Mesenchymal stem cell (in vitro differentiated cells and primary cell): ENCODE results near the gene ASB10.

Experiments used
- DNase-seq: peaks from one replicate; pipeline ENCODE4 v3.0.0-alpha.2; 2013
- H2AFZ ChIP-seq: one replicate; pipeline ENCODE4 v1.6.1; 2013; ENCODE audit warnings: low read depth, mild to moderate bottlenecking, control low read depth, inconsistent platforms, low read length, moderate library complexity
- H2AK5ac ChIP-seq: 2 replicates; pipeline ENCODE4 v1.6.1; 2013; ENCODE audit warnings: low read length, moderate library complexity, mild to moderate bottlenecking, inconsistent platforms; ENCODE audit not compliant: severe bottlenecking
- H2BK120ac ChIP-seq: one replicate; pipeline ENCODE4 v1.6.1; 2013; ENCODE audit warnings: low read depth, mild to moderate bottlenecking, inconsistent platforms, low read length, moderate library complexity
- H2BK12ac ChIP-seq, 2 experiments: one replicate each; pipeline ENCODE4 v1.6.1; 2013; ENCODE audit warnings: inconsistent platforms in 2 of 2, low read length in 2 of 2, mild to moderate bottlenecking in 2 of 2, moderate library complexity in 2 of 2, control low read depth in 1 of 2
- H2BK15ac ChIP-seq: one replicate; pipeline ENCODE4 v1.6.1; 2013; ENCODE audit warnings: mild to moderate bottlenecking, low read depth, inconsistent platforms; ENCODE audit not compliant: poor library complexity, severe bottlenecking
- H2BK5ac ChIP-seq: 2 replicates; pipeline ENCODE4 v1.6.1; 2013; ENCODE audit warnings: low read depth, mild to moderate bottlenecking, low read length, control low read depth, inconsistent platforms; ENCODE audit not compliant: poor library complexity, severe bottlenecking
- H3K14ac ChIP-seq, 2 experiments: one replicate each; pipeline ENCODE4 v1.6.1; 2013; ENCODE audit warnings: inconsistent platforms in 2 of 2, low read length in 2 of 2, control low read depth in 1 of 2, mild to moderate bottlenecking in 1 of 2, moderate library complexity in 1 of 2
- H3K18ac ChIP-seq, 2 experiments: one replicate each; pipeline ENCODE4 v1.6.1; 2013; ENCODE audit warnings: inconsistent platforms in 2 of 2, low read length in 2 of 2, control low read depth in 1 of 2, low read depth in 1 of 2, mild to moderate bottlenecking in 1 of 2
- H3K23ac ChIP-seq, 2 experiments: one replicate each; pipeline ENCODE4 v1.6.1; 2013; ENCODE audit warnings: inconsistent platforms in 2 of 2, low read length in 2 of 2, mild to moderate bottlenecking in 2 of 2, moderate library complexity in 2 of 2, control low read depth in 1 of 2
- H3K27ac ChIP-seq: 2 replicates; pipeline ENCODE4 v1.5.1; 2013; ENCODE audit warnings: mild to moderate bottlenecking, moderate library complexity, low read length, control low read depth, inconsistent platforms; ENCODE audit not compliant: poor library complexity, severe bottlenecking
- H3K27me3 ChIP-seq, 2 experiments: 2 replicates each; pipeline versions ENCODE4 v1.6.1 to v1.7.0; 2013; ENCODE audit warnings: low read length in 2 of 2, mild to moderate bottlenecking in 2 of 2, moderate library complexity in 2 of 2, control low read depth in 1 of 2, inconsistent platforms in 1 of 2; ENCODE audit not compliant: control insufficient read depth in 1 of 2, insufficient read depth in 1 of 2
- H3K36me3 ChIP-seq, 2 experiments: 2 replicates each; pipeline versions ENCODE4 v1.6.1 to v1.7.0; 2013; ENCODE audit warnings: low read length in 2 of 2, control low read depth in 1 of 2, inconsistent platforms in 1 of 2, low read depth in 1 of 2, mild to moderate bottlenecking in 1 of 2; ENCODE audit not compliant: insufficient read depth in 2 of 2, control insufficient read depth in 1 of 2
- H3K4ac ChIP-seq, 2 experiments: one replicate each; pipeline ENCODE4 v1.6.1; 2013; ENCODE audit warnings: inconsistent platforms in 2 of 2, low read length in 2 of 2, mild to moderate bottlenecking in 2 of 2, moderate library complexity in 2 of 2, control low read depth in 1 of 2, low read depth in 1 of 2
- H3K4me1 ChIP-seq: 2 replicates; pipeline ENCODE4 v1.6.1; 2013; ENCODE audit warnings: low read depth, low read length, control low read depth; ENCODE audit not compliant: control insufficient read depth, insufficient read depth
- H3K4me2 ChIP-seq: 2 replicates; pipeline ENCODE4 v1.6.1; 2013; ENCODE audit warnings: low read length, mild to moderate bottlenecking, inconsistent platforms; ENCODE audit not compliant: poor library complexity, severe bottlenecking
- H3K4me3 ChIP-seq, 2 experiments: 2 replicates each; pipeline versions ENCODE4 v1.5.1 to v1.7.0; 2013; ENCODE audit warnings: low read length in 2 of 2, mild to moderate bottlenecking in 2 of 2, control low read depth in 1 of 2, low read depth in 1 of 2; ENCODE audit not compliant: insufficient read depth in 1 of 2
- H3K79me1 ChIP-seq: replicated peaks from 2 replicates; pipeline ENCODE4 v1.6.1; 2013; ENCODE audit warnings: mild to moderate bottlenecking, control low read depth, low read length, inconsistent platforms; ENCODE audit not compliant: poor library complexity, severe bottlenecking
- H3K9ac ChIP-seq: 2 replicates; pipeline ENCODE4 v1.7.0; 2013; ENCODE audit warnings: mild to moderate bottlenecking, low read length, moderate library complexity
- H3K9me3 ChIP-seq: 2 replicates; pipeline ENCODE4 v1.7.0; 2013; ENCODE audit warnings: mild to moderate bottlenecking, low read length; ENCODE audit not compliant: control insufficient read depth
- H4K8ac ChIP-seq: one replicate; pipeline ENCODE4 v1.6.1; 2013; ENCODE audit warnings: inconsistent platforms, mild to moderate bottlenecking, low read length, moderate library complexity
- H4K91ac ChIP-seq: one replicate; pipeline ENCODE4 v1.6.1; 2013; ENCODE audit warnings: mild to moderate bottlenecking, low read length, inconsistent platforms
- WGBS: methylation state at CpG from one replicate; pipeline ENCODE4 v1.1.7; 2013; ENCODE audit warnings: mixed read lengths; 5-methylcytosine and 5-hydroxymethylcytosine counted together

Gene ASB10

GRCh38 chr7:151139791-151140190 is 47.3 kb downstream of the ASB10 start:
- Histone ChIP-seq H2BK15ac (no peak overlapping the region), H3K23ac (no peak overlapping the region), H4K91ac (no peak overlapping the region), H2AK5ac (no peak overlapping the region), H2BK5ac (no peak overlapping the region), H3K9me3 (no peaks in the 10 kb centered on the region), H3K9ac (no peak overlapping the region), H3K27me3 (no peaks in the 10 kb centered on the region), H3K79me1 (peaks cover 13% of the 10 kb centered on the region), H3K36me3 (peaks cover 91% of the 10 kb centered on the region in 2 experiments), H3K4me1 (peaks cover 17% of the 10 kb centered on the region), H2BK12ac (no peak overlapping the region), H3K18ac (no peak overlapping the region), H3K4ac (no peak overlapping the region), H3K4me3 (no peak overlapping the region), H3K4me2 (no peak overlapping the region), H3K27ac (no peak overlapping the region), H2AFZ (no peak overlapping the region), H2BK120ac (no peak overlapping the region), H3K14ac (no peak overlapping the region), H4K8ac (no peak overlapping the region)
- WGBS, result 98% methylated on average over 4 of the region's 9 CpGs
- no peak for DNase-seq

DNA sequence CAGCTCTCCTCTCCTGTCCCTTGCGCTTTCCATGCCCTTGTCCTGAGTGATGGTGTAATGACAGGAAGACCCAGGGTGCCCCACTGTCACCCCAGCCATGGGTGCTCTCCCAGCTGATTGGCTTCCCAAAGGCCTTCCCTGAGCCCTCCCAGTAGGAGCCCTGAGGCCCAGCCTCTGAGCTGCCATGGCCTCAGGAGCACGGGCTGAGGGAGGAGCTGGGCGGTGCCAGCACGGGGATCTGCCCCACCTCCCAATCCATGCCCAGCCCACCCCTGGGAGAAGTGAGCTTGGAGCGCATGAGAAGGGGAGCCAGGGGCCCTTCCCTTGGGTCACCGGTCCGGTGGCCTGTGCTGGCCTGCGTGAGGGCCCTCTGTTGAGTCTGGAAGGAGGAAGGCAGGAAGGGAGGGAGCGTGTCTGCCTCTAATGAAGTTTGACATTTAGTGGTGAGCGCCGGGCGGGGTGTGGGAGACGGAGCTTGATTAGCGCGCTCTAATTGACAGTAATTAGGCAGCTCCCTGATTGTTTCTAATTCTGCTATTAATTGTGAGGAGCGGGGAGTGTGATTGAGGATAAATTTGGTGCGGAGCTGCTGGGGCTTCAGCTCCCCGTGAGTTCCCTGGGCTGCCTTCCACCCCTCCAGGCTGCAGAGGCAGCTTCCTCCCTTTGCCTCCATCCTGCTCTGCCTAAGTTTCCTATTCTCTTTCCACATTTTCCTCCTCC is 47.8 kb downstream of the ASB10 start:
- no peak overlapping the region for H2BK12ac ChIP-seq
- no peak overlapping the region for H3K4me3 ChIP-seq
- no peak overlapping the region for H2BK5ac ChIP-seq
- WGBS, result 89% methylated on average over 14 of the region's 18 CpGs
- H3K4me2 ChIP-seq, result no peak overlapping the region
- no peak overlapping the region for H3K14ac ChIP-seq
- no peak for DNase-seq
- no peak overlapping the region for H2BK15ac ChIP-seq
- no peak overlapping the region for H3K18ac ChIP-seq
- H4K91ac ChIP-seq, result no peak overlapping the region
- no peak overlapping the region for H3K9ac ChIP-seq
- no peak overlapping the region for H4K8ac ChIP-seq
- peaks cover 14% of the 10 kb centered on the region for H3K79me1 ChIP-seq
- H3K27ac ChIP-seq, result no peak overlapping the region
- H2AFZ ChIP-seq, result no peak overlapping the region
- no peaks in the 10 kb centered on the region for H3K27me3 ChIP-seq
- H3K4me1 ChIP-seq, result peaks cover 17% of the 10 kb centered on the region
- H3K4ac ChIP-seq, result no peak overlapping the region
- H3K9me3 ChIP-seq, result no peaks in the 10 kb centered on the region
- H2AK5ac ChIP-seq, result no peak overlapping the region
- peaks cover 92 to 93% of the 10 kb centered on the region in 2 experiments for H3K36me3 ChIP-seq
- H3K23ac ChIP-seq, result no peak overlapping the region
- H2BK120ac ChIP-seq, result no peak overlapping the region

DNA sequence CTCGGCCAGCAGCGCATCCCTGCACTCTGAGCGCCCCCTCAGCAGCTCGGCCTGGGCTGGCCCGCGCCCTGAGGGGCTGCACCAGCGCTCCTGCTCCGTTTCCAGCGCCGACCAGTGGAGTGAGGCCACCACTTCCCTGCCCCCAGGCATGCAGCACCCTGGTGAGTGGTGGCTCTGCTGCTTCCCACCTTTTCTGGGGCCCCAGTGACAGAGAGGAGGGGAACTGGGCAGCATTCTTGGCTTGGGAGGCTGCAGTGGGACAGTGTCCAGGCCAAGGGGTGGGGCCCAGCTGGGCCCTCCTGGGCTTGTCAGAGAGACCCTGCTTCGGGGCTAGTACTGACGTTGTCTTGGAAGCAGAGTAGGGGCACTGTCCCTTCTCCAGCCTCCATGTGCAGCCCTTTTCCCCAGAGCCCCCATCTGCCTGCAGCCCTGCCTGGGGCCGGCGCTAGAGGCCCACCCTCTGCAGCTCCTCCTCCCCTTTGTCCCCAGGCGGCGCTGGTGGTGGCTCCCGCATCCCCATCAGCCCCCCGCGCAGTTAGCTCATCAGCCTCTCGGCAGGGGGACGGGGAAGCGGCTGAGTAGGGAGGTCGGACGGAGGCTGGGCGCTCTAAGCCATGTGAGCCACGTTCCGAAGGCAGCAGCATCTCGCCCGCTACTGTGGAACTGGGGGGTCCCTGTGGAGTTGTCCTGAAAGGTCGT is 48.7 kb downstream of the ASB10 start:
- H3K14ac ChIP-seq, result peak overlapping the region in 1 of 2 experiments; percentile 35
- H4K91ac ChIP-seq, result no peak overlapping the region
- H4K8ac ChIP-seq, result no peak overlapping the region
- no peak overlapping the region for H2BK12ac ChIP-seq
- peaks cover 14% of the 10 kb centered on the region for H3K79me1 ChIP-seq
- no peak overlapping the region for H3K4me2 ChIP-seq
- 79% methylated on average over 30 of the region's 30 CpGs for WGBS
- H2BK5ac ChIP-seq, result no peak overlapping the region
- H3K18ac ChIP-seq, result no peak overlapping the region
- no peak overlapping the region for H2BK15ac ChIP-seq
- peaks cover 92% of the 10 kb centered on the region in 2 experiments for H3K36me3 ChIP-seq
- peaks cover 17% of the 10 kb centered on the region for H3K4me1 ChIP-seq
- H3K23ac ChIP-seq, result no peak overlapping the region
- H2AK5ac ChIP-seq, result no peak overlapping the region
- H3K9me3 ChIP-seq, result no peaks in the 10 kb centered on the region
- H3K9ac ChIP-seq, result no peak overlapping the region
- no peaks in the 10 kb centered on the region for H3K27me3 ChIP-seq
- H2BK120ac ChIP-seq, result no peak overlapping the region
- H3K4ac ChIP-seq, result no peak overlapping the region
- no peak overlapping the region for H3K4me3 ChIP-seq
- H3K27ac ChIP-seq, result no peak overlapping the region
- no peak overlapping the region for H2AFZ ChIP-seq
- DNase-seq, result no peak

DNA sequence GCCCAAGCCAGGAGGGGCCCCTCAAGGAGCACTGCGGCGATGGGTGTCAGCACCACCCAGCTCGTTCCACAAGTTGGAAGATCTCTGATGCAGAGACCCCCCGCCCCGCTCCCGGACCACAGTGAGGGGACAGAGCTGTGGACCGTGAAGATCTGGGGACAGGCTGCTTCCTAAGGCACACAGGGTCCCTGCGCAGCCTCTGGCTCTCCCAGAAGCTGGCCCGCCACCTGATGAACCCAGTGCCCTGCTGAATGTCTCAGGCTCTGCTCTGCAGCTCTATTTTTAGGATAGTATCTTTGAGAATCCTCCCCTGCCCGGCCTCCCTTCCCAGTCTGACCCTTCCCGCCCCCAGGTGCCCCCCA is 49.3 kb downstream of the ASB10 start:
- Histone ChIP-seq H3K14ac (no peak overlapping the region), H2AFZ (no peak overlapping the region), H3K4ac (no peak overlapping the region), H3K4me3 (no peak overlapping the region), H2BK12ac (no peak overlapping the region), H3K36me3 (peaks cover 91 to 92% of the 10 kb centered on the region in 2 experiments), H2BK5ac (no peak overlapping the region), H3K9me3 (no peaks in the 10 kb centered on the region), H3K79me1 (peaks cover 14% of the 10 kb centered on the region), H3K9ac (no peak overlapping the region), H4K91ac (no peak overlapping the region), H3K4me1 (peaks cover 17% of the 10 kb centered on the region), H2AK5ac (no peak overlapping the region), H4K8ac (no peak overlapping the region), H2BK15ac (no peak overlapping the region), H2BK120ac (no peak overlapping the region), H3K18ac (no peak overlapping the region), H3K27ac (no peak overlapping the region), H3K27me3 (no peaks in the 10 kb centered on the region), H3K23ac (no peak overlapping the region), H3K4me2 (no peak overlapping the region)
- 88% methylated on average over 11 of the region's 11 CpGs for WGBS
- no peak for DNase-seq
